H7 (cell line): ENCODE results near the gene EMC8. TPM values are rescaled to one million over a fixed set of nuclear protein-coding genes. Genes with fewer than 3 reads are reported as not detected.

Experiments used
- DNase-seq: peaks from one replicate; pipeline ENCODE4 v3.0.0; 2012
- H3K27me3 ChIP-seq: 2 replicates; pipeline ENCODE4 v1.6.0; 2011; ENCODE audit warnings: mild to moderate bottlenecking, low read length; ENCODE audit not compliant: control insufficient read depth, insufficient read depth
- H3K36me3 ChIP-seq: replicated peaks from 2 replicates; pipeline ENCODE4 v1.5.1; 2011; ENCODE audit warnings: low read length; ENCODE audit not compliant: control insufficient read depth, insufficient read depth
- H3K4me3 ChIP-seq: 2 replicates; pipeline ENCODE4 v1.5.1; 2011; ENCODE audit warnings: low read depth, mild to moderate bottlenecking, control low read depth, low read length, moderate library complexity; ENCODE audit not compliant: insufficient read depth
- total RNA-seq: library from RNA; depleted of rRNA; stranded (reverse); fragments of >200 nt; shearing (Covaris generic); gene quantifications from 2 replicates; pipeline ENCODE4 v1.2.3, GENCODE V29; 2014

Gene EMC8
- total RNA-seq, 1 experiment from 2014 or later: 101 TPM

DNA sequence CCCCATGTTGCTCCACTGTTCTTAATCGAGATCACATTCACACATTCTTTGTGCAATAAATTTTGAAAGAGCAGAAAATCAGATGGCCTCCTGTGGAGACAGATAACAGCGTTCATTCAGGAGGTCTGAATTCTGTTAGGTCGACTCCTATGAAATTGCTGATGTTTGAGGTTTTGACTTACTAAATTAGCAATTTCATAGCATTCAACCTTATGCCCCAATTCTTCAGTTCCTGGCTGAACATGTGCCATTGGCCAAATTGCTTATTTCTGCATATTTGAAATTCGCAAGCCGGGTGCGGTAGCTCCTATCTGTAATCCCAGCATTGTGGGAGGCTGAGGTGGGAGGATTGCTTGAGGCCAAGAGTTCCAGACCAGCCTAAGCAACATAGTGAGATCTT lies 26.3 kb downstream of the EMC8 start:
- no peak for DNase-seq
- no peaks in the 10 kb centered on the region for H3K27me3 ChIP-seq
- no peak overlapping the region for H3K4me3 ChIP-seq
- H3K36me3 ChIP-seq: no peaks in the 10 kb centered on the region

DNA sequence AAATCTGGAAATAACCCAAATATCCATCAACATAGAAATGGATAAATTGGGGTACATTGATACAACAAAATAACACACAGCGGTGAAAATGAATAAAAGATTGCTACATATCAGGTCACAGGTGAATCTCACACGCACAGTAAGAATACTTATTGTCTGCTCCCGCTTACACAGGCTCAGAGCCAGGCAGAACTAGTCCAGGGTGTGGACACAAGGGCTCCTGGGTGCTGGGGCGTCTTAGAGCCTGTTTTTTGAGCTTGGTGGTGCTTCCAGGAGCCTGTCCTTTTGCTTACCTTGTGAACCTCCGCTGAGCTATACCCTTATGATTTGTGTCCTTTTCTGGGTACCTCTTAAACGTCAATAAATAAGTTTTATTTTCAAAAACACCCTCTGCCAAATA lies 28.6 kb downstream of the EMC8 start:
- no peak overlapping the region for H3K4me3 ChIP-seq
- H3K36me3 ChIP-seq: no peaks in the 10 kb centered on the region
- DNase-seq: no peak
- H3K27me3 ChIP-seq: no peaks in the 10 kb centered on the region

DNA sequence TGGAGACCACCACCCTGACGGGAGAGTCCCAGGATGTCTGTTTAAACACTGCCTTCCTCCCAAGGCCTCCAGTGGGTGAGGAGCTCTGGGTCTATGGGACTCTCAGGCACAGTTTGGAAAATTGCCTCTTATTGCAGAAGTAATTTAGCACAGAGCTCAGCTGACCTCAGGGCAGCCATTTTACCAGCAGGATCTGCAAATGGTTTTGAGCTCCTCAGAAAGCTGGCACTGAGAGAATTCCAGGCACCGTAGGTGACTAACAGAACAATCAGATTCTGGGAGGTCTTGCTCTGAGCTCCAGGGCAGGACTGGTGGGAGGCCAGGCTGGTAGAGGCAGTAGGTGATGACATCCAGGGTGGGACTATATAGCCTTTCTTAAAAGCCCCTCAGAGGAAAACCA lies 31.1 kb downstream of the EMC8 start:
- Histone ChIP-seq H3K4me3 (no peak overlapping the region), H3K36me3 (no peaks in the 10 kb centered on the region), H3K27me3 (no peaks in the 10 kb centered on the region)
- peak; percentile 73 for DNase-seq

DNA sequence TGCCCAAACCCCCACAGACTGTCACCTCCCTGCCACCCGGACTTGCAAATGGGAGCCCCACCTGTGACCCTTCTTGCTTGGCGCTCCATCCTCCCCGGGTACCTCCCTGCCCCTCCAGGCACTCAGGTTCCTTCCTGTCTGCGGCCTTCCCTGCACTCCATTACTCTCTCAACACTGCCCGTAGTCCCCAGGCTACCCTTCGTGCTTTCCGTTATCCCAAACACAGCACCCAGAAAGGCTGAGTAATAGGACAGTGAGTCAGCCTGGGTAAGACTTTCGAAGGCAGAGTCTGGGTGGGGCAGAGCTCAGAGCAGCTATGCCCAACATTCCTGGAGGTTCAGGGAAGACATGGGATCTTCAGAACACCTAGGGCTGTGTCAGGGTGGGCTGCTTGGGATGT lies 31.8 kb downstream of the EMC8 start:
- DNase-seq: no peak
- Histone ChIP-seq H3K27me3 (no peaks in the 10 kb centered on the region), H3K4me3 (no peak overlapping the region), H3K36me3 (no peaks in the 10 kb centered on the region)

DNA sequence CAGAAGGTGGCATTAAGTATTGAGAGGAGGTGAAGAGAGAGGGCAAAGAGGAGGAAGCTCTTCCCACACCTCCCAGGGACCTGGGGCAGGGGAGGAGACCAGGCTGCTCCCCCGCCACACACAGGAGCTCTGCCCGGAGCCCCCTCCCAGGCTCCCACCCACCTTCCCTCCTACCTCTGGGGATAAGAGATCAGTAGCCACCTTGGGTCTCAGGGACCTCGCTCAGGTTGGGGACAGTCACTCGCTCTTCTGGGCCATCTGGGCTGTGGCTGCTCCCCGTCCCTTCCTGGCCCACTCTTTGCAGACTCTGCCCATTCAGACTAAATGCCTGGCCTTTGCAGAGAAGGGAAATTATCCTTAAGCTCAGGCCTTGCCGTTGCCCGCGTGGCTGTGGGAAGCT lies 33.6 kb downstream of the EMC8 start:
- Histone ChIP-seq H3K36me3 (no peaks in the 10 kb centered on the region), H3K4me3 (no peak overlapping the region), H3K27me3 (no peaks in the 10 kb centered on the region)
- no peak for DNase-seq

DNA sequence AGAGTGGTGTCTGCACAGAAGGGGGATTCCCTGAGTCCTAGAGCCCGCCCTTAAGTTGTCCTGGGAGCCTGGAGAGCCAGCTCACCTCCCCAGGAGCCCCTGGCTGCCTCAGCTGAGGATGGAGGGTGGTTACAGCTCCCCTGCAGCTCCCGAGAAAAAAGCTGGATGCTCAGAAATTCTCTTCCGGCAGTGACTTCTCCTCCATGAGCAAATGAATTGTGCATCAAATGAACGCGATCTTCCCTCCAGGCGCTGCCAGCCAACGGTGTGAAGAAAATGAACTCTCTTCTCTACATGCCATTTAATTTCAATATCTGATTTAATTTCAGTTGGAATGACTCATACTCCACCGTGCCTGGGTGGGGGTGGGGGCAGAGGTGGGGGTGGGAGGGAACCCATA lies 34.1 kb downstream of the EMC8 start:
- no peaks in the 10 kb centered on the region for H3K36me3 ChIP-seq
- H3K4me3 ChIP-seq: no peak overlapping the region
- no peak for DNase-seq
- no peaks in the 10 kb centered on the region for H3K27me3 ChIP-seq

DNA sequence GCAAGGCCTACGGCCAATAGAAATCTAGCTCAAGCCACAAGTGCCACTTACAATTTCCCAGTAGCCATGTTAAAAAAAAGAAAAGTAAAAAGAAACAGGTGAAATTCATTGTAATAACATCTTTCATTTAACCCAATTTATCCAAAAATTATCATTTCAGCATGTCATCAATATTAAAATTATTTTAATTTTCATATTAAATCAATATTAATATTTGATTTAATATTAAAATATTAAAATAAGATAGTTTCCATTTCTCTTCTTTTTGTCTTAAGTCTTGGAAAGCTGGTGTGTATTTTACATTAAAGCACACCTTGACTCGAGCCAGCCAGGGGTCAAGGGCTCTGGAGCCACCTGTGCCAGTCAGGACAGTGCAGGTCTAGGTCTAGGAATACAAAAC lies 35.7 kb downstream of the EMC8 start:
- Histone ChIP-seq H3K4me3 (no peak overlapping the region), H3K36me3 (no peaks in the 10 kb centered on the region), H3K27me3 (no peaks in the 10 kb centered on the region)
- no peak for DNase-seq

DNA sequence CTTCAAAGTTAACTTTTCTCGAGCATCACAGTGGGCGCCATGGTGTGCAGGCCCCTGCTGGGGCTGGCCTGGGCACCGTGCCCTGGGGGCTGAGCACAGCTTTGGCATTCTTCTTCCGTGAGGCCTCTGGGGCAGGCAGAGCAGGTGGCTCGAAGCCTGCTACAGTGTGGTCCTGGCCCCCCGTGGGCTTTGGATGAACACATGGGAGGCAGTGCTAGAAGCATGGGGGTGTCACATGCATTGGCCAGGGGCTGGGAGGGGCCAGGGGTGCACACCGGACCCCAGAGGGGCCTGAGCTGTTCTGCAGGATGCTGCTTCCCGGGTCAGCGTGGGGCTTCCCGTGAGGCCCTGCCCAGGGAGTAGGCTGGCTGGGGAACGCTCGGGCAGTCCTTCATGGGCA lies 36.4 kb downstream of the EMC8 start:
- DNase-seq: no peak
- no peaks in the 10 kb centered on the region for H3K27me3 ChIP-seq
- no peaks in the 10 kb centered on the region for H3K36me3 ChIP-seq
- no peak overlapping the region for H3K4me3 ChIP-seq

DNA sequence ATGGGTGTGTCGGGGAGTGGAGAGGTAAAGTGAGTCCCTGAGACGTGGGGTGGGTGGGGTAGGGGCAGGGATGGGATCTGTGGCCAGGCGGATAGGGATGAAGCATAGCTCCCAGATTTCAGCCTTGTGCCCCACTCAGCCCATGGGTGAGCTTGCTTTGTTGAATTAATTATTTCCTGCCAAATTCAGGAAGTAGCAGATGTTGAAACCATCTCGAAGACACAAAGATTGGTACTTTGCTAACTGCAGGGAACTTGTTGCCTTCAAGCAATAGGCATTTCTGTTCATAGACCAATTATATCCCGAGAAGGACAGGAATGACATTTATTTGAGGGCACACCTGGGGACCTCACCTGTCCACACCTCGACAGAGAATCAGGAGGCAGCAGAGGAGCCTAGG lies 37.5 kb downstream of the EMC8 start:
- Histone ChIP-seq H3K4me3 (no peak overlapping the region), H3K36me3 (no peaks in the 10 kb centered on the region), H3K27me3 (no peaks in the 10 kb centered on the region)
- DNase-seq: no peak

DNA sequence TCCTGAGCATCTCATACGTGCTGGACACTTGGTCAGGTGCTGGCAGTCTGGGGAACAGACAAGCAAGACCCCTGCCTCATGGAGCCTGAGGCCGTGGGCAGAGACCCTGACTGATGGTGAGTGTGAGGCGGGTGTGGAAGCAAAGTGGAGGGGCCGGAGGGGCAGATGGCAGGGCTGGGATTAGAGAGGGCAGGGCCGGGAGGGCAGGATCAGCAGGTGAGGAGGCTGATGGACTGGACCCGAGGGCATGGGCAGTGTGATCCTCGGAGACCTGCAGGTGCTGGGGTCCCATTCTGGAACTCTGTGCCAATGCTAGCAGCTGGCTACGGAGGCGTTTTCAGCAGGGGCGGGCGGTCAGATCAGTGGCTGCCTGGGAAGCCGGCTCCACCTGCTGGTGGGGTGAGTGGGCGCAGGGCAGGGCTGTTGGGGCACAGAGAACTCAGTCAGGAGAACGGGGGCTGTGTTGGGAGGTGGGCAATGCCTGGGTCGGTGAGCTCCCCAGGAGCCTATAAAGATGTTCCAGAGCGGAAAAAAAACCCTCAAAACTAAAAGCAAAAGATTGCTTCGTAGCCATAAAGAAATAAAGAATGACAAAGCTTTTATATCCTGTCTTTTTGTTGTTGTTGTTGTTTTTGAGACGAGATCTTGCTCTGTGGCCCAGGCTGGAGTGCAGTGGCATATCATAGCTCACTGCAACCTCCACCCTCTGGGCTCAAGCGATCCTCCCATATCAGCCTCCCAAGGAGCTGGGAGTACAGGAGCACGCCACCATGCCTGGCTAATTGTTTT lies 39.5 kb downstream of the EMC8 start:
- DNase-seq: peak; percentile 86
- H3K4me3 ChIP-seq: no peak overlapping the region
- no peaks in the 10 kb centered on the region for H3K27me3 ChIP-seq
- no peaks in the 10 kb centered on the region for H3K36me3 ChIP-seq

DNA sequence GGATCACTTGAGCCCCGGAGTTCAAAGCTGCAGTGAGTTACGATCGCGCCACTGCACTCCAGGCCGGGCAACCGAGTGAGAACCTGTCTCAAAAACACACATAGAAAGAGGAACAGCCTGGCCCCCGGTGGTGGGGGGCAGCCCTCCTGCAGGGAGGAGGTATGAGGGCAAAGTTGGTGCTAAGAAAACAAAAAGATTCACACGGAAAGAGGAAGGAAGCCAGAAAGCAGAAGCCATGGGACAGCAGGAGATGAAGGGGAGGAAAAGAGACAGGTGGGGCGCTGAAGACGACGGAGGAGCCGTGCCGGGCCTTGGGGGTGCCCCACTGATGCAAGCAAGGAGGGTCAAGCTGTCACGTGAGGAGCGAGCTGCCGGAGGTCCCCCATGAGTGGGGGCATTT lies 40.2 kb downstream of the EMC8 start:
- no peak for DNase-seq
- no peak overlapping the region for H3K4me3 ChIP-seq
- no peaks in the 10 kb centered on the region for H3K36me3 ChIP-seq
- H3K27me3 ChIP-seq: no peaks in the 10 kb centered on the region

DNA sequence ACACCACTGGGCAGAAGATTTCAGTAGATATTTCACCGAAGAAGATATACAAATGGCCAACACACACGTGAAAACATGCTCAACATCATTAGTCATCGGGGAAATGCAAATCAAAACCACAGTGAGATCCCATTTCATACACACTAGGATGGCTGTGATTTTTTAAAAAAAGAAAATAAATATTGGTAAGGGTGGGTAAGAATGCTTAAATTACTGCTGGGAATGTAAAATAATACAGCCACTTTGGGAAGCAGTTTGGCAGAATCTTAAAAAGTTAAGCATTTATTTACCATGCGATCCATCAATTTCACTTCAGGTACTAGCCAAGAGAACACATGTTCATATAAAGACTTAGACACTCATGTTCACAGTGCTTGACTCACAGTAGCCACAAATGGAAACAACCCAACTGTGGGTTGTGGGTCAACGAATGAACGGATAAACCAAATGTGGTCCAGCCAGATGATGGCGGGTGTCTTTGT lies 42.0 kb downstream of the EMC8 start:
- H3K27me3 ChIP-seq: peaks cover under 1% of the 10 kb centered on the region; the same call in 1 of the 2 replicates
- no peaks in the 10 kb centered on the region for H3K36me3 ChIP-seq
- no peak for DNase-seq
- H3K4me3 ChIP-seq: no peak overlapping the region

DNA sequence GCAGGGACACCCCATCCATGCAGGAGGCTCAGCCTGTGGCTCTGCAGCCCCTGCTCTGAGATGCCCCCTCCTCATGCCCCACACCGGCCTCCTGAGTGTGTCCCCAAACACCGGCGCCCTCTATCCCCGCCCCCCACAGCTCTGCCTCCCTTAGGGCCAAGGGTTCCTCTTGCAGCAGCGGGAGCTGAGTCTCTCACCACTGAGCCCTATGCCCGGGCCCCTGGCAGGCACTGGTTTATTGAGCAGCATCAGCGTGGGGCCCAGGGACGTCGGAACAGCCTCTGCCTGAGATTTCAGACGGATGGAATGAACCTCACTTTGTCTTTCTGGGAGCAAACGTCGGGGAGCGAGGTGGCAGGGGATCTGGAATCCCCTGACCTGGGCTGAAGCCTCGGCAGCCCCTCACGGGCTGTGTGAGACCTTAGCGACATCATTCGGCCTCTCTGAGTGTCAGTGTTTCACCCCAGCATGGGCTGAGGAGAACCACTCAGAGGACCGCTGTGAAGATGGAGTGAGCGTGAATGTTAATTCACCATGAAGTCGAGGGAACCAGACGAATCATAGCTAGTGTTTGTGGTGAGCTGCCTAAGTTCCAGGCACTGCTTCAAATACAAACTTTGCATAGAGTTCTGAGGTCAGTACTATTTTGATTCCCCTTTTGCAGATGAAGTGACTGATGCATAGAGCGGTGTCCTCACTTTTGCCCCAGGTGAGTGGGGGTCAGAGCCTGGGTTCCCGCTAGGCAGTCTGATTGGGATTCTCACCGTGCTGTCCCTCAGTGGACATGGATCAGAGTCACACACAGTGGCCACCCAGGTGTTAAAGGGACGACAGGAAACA lies 43.2 kb downstream of the EMC8 start:
- peaks cover 12% of the 10 kb centered on the region for H3K27me3 ChIP-seq
- no peak overlapping the region for H3K4me3 ChIP-seq
- no peaks in the 10 kb centered on the region for H3K36me3 ChIP-seq
- no peak for DNase-seq

DNA sequence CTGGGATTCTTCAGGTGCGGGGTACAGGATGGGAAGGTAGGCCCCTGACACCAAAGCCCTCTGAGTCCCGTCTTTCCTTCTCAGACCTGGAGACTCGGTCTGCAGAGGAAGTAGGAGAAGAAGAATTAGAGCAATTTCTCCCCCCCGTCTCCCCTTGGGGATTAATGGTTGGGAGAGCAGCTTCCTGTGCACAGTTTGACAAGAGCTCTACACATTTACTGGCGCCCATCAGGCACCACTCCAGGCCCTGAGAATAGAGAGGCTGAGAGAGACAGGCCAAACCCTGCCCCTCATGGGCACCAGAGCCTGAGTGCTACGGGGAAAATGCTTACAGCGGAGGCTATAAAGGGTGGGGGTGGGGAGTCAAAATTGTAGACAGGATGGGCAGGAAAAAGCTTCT lies 44.9 kb downstream of the EMC8 start:
- no peaks in the 10 kb centered on the region for H3K36me3 ChIP-seq
- DNase-seq: no peak
- H3K4me3 ChIP-seq: no peak overlapping the region
- peaks cover 20% of the 10 kb centered on the region for H3K27me3 ChIP-seq

DNA sequence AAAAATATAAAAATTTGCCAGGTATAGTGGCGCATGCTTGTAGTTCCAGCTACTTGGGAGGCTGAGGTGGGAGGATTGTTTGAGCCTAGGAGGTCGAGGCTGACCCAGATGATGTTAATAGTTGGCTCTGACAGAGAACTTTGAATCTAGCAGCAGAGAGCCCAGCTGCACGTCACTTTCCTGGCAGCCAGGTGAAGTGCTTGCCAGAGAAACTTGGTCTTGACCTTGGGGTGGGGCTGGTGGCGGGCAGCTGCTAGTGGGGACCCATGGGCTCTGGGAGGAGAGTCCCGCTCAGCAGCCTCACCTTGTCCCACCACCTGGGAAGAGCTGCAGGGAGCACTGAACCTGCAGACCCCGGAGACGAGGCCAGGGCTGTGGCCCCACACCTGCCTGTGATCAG lies 45.4 kb downstream of the EMC8 start:
- H3K4me3 ChIP-seq: no peak overlapping the region
- peaks cover 20% of the 10 kb centered on the region for H3K27me3 ChIP-seq
- no peaks in the 10 kb centered on the region for H3K36me3 ChIP-seq
- no peak for DNase-seq
